GM19438 (cell line): ENCODE measurements around the gene CLIC5.

Source experiments
- ATAC-seq: cut with Tn5 transposase; IDR thresholded peaks from one replicate; pipeline ENCODE4 v1.9.1; 2021; ENCODE audit warnings: low read depth; ENCODE audit not compliant: unreplicated experiment

Gene CLIC5

DNA sequence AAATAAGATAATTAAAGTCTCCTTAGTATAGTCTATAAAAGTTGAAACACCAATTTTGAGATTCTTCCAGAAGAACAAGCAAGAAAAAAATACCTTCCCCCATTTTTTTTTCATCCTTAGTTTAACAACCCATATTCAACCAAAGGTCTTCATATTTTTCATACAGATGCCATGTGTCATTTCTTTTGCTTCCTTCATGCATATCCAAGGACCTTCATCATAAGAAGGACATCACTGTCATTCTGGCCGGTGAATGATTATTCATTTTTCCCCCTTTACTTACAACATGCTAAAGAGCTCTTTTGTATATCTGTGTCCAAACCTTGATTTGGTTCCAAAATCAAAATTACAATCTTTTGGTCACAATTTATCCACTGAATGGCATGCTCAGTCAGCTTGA lies 21.3 kb upstream of the CLIC5 start:
- no peak for ATAC-seq

DNA sequence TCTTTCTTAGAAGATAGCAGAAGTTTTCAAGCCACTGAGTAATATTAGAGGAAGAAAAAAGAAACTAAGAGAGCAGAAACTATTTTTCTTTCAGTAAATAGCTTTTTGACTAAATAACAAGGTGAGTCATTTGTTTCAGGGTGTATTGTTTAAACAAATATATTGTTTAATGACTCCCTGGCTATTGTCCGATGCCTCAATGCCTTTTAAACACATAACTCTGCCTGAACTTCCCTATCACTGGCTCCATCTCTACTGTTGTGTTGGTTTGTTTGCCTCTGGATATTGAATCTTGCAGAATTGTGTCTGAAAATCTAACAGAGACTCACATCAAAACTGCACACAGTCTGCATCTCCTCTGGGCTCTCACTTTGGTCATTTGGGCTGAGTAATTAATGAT lies 19.6 kb upstream of the CLIC5 start:
- no peak for ATAC-seq

DNA sequence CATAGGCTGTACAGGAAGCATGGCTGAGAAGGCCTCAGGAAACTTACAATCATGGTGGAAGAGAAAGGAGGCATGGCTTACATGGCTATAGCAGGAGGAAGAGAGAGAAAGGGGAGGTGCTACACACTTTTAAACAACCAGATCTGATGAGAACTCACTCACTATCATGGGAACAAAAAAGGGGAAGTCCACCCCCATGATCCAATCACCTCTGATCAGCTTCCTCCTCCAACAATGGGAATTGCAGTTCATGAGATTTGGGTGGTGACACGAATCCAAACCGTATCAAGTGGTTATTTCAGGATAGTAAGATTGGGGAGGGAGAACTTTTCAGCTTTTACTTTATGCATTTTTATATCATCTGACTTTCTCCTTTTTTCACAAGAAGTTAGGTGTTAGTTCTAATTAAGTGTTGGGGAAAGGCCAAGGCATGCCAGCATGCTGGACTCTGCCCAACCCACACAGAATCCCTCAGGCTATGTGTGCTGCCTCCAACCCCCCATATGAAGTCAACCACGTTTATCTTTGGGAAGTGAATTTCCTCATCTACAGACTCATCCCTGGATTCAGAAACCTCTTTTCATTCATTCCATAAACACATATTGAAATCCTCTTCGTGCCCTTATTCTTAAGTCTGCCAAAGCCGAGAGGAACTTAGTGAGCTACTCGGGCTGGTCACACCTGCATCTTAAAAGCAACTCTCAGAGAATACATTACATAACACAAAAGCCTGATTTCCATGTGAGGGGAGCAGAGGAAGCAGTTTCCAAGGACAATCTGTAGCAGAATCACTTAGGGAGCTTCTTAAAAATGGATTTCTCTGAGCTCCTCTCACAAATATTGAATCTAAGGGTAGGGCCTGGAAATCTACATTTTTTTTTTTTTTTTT lies 16.7 kb upstream of the CLIC5 start:
- ATAC-seq, result no peak

DNA sequence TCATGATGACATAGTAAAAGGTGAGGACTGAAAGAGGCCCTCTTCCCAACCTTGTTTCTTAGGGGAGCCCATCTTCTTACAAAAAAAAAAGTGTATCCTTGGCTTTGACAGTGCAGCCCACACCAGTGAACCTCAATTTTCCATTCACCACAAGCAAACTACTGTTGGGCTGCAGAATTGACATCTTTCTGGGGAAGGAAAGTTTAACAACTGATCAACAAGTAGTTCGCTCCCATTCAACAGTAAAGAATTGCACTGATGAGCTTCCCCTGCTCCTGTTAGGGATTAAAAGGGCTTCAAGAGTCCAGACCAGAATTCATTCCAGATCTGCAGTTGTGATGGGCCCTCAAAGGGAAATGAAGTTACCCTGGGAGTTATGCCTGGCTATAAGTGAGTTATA lies 13.9 kb upstream of the CLIC5 start:
- no peak for ATAC-seq

DNA sequence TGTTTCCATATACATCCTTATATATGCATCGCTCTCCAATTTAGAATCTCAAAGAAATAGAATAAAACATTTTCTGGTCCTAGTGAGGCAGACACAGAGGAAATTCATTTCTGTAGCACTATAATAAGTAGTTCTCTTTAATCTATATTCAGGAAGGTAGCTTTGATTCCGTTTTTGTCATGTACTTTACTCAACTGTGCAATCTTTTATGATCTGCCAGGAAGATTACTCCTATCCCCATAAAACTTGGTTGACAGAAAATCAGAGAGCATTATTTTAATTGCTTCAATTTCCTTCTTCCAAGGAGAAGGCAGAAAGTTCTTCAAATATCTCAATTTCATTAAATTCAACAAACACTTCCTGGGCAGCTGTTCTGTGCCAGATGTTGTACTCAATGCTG lies 10.6 kb upstream of the CLIC5 start:
- no peak for ATAC-seq

DNA sequence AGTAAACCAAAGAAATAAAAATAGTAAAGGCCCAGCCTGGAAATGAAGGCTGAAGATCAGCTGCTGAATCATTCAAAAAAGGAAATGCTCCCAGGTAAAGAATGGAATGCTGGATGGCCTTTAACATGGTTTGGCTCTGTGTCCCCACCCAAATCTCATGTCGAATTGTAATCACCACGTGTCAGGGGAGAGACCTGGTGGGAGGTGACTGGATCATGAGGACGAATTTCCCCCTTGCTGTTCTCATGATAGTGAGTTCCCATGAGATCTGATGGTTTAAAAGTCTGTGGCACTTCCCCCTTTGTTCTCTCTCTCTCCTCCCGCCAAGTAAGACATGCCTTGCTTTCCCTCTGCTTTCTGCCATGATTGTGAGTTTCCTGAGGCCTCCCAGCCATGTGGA lies 9.9 kb upstream of the CLIC5 start:
- ATAC-seq, result no peak

DNA sequence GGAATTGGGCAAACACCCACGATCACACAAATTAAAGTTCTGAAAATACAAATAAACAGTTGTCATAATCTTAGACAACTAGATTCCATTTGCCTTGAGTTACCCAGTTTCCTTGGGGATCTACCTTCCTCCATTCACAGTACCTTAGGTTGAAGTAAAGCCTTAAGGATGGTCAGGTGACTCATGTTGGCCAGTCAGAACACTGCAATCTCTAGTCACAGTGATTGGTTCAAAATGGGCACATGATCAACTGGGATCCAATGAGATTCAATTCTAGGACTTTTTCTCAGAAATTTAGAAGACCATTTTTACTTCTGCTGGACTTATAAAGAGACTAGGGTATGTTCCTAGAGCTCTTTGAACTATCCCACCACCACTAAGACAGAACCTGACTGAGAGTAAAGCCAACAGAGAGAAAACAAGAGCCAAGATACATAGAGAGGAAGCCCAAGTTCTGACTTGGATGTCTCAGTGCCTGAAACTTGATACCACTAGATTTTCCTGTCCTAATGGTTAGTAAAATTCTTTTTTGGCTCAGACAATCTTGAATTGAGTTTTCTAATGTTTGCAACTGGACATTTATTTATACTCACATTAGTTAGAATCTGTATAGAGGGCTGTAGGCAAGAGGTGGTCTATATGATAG lies 8.6 kb upstream of the CLIC5 start:
- ATAC-seq, result no peak

DNA sequence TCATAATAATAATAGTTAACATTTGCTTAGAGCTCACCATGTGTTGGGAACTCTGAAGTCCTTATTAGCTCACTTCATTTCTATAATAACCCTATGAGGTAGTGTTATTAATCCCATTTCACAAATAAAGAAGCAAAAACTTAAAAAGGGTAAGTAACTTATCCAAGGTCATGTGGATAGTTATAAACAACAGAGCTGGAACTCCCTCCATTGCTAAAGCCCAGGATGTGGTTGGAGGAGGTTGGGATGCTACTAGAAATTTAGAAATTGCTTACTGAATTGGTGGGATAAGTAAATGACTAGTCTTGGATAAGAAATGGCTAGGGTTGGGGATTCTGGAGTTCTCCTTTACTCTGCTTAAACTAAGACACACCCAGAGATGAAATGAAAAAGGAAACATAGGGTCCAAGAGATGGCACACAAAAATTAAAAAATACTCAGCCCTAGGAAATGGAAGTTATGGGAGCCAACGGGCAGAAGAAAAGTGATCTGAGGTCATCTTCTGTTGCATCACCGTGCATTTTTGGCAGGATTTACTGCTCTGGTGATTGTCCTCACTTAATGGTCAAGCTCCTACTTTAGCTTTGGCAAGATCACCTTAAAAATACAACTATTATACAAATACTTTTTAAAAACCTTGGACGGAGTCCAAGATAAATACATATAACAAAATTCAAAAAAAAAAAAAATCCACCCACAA lies 7.7 kb upstream of the CLIC5 start:
- ATAC-seq, result no peak

DNA sequence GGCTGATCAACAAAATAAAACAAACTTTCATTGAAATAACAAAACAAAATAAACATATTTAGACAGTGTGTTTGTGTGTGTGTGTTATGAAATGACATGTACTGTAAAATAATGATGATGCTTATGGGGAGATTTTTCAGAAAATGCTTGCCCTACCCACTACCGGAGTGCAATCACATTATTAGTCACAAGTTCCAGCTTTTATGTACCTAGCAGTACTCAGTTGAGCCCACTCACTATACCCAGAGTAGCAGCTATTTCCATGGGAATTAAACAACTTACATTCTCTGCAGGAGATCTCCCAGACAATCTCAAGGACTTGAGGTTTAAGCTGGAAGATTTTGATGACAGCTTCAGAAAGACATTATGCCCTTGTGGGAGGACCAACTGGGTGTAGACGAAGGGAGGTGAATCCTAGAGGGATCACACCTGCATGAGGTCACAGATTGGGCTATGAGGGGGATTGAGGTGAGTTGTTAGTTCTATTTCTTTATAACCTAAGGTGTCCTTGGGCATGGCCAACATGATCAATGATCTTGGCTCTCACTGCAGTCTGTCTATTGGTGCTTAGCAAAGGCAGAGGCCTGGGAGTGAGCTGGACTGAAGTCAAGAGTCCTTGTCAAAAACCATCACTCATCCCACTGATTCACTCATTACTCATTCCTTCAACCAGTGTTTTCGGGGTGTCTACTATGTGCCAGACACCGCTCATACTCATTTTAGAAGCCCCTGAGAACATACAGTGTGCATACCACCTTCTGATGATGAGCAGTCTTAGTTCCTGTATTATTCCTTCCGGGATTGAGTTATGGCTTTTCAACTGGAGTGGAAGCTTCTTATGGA lies 6.7 kb upstream of the CLIC5 start:
- ATAC-seq, result no peak

DNA sequence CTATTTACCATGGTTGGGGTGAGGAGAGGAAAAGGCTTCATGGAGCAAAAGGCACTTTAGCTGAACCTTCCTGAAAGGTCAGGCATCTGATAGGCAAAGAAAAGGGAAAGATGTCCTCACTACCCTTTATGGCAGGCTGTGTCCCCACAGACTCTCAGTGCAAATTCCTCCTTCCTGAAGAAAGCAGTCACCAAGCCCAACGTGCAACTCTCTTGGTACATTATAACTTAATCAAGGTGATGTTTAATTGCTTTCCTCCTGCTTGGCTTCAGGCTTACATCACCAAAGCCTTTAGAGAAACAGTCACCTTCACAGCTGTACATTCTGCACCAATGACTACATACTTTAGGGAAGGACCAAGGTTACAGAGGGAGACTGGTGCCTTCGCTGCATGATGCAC lies 2.1 kb upstream of the CLIC5 start:
- ATAC-seq, result no peak

DNA sequence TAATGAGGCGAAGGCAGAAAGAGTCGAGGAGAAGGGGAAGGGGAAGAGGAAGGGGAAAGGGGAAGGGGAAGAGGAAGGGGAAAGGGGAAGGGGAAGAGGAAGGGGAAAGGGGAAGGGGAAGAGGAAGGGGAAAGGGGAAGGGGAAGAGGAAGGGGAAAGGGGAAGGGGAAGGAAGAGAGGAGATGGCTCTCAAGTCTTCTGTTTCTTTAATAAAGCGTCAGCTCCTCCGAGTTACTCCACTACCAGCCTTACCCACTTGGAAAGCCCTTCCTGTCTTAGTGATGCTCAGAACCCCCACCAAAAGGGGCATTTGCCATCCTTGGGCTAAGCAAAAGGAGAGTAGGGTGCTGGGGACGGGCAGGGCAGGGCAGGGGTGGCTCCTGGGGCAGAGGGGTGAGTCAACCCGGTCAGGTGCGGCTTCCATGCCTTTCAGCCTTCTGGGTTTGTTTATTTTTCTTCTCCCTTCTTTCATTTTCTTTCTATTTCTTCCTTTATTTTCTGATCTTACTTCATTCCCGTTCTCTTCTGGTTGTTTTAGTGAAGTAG lies 476 bp upstream of the CLIC5 start:
- ATAC-seq, result no peak

DNA sequence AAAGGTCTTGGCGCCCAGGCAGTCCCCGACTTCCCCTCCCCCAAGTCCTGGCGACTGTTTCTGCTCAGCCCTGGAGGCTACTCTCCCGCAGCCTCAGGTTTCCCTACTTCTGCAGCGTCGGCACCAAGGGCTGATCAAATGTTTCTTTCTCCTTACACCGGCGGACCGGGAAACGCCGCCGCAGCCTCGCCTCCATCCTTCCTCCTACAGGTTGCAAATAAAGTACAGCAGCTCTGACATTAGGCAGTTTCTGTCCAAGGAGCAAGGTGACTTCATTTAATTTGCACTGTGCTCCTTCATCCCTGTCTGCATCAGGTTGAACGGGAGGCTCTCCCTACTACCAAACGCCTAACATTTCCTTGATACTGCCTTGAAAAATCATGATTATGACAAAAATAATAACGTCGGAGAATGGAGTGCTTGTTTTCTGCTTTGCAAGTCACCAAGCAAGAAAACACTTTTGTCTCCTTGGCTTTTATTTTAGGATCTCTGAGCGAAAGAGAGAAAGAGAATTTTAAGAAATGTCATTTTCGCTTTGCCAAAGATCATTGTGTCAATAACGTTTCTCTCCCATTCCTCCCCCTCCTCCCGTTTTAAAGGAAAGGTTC lies 1.0 kb downstream of the CLIC5 start:
- ATAC-seq, result no peak

DNA sequence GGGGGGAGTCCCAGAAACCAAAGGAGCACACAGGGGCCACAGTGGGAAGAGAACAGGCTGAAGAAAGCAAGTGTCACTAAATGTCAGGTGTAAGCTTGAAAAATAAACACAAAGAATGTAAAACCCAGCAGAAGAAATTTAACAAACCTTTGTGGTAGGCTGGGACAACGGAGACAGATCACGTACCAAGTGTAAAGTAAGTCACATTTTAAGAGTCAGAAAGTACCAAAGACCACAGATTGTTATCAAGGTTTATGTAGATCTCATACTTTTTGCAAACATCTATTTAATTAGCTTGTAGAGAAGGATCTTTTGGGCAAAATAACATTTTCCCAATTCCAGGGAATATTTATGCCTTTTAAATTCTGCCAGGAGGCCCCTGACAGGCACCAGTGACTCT lies 1.6 kb downstream of the CLIC5 start:
- ATAC-seq, result no peak

DNA sequence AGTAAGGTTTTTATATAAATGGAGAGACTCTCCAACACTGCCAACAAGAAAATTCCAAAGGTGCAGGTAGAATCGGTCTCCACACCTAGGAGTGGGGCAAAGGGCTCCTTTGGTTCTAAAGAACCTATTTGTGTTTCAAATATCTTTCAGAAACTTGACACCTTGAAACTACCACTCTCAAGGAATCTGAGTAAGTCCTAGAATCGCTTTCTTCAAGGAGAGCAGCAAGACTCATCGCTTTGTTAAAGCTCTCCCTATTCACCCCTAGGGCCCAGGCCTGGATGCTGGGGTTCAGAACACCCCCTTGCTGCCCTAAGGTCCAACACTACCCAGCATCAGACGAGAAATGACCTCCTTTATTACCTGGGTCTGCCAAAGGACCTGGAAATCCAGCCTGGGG lies 2.0 kb downstream of the CLIC5 start:
- no peak for ATAC-seq

DNA sequence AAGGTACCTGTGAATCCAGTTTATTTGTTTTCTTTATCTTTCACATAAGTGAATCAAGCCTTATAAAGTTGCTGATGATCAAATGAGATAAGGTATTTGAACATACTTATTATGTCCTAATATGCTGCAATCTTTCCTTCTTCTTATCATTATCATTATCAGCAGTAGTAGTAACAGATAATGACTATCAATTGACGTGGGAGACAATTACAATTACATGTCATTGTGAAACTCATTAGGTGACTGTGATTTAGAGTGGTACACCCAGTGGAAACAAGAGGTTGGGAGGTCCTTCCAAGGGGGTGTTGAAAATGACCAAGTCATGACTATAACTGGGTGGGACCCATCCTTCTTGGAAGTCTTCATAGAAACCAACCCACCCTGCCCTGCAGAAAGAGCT lies 2.8 kb downstream of the CLIC5 start:
- ATAC-seq, result no peak

DNA sequence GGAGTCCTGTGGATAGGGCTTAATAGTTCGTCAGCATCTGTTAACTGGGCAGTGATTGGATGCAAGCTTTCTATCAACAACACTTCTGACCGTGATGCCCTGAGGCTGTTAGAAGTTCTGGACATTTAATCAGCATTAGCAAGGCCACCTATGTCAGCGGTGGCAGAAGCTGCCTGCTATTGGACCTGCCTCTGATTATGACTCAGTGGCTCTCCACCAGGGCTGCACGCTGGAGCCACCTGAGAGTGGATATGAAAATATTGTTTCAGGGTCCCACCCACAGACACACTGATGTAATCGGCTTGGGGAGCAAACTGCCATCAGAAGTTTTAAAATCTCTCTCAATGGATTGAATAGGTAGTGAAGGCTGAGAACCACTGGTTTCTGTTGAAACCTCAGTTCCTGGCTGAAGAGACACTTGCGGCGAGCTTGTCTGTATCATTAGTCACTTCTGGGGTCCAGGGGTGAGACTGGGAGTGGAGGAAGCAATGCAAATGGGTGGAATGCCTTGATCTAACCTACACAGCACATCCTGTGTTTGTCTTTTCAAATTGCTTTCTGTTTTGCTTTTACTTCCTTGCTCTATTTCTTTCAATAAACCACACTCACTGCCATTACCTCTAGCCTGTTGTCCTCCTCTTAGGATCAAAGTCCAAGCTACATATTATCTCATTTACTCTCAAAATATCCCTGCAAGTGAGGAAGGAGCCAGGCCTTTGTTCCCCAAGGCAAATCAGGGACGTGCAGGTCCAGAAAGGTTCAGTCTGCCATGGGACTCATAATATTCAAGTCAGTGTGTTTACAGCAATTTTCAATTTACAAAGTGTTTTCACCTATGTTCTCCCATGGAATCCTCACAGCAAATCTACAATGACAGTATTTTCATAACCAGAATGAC lies 4.2 kb downstream of the CLIC5 start:
- ATAC-seq, result peak; percentile 98

DNA sequence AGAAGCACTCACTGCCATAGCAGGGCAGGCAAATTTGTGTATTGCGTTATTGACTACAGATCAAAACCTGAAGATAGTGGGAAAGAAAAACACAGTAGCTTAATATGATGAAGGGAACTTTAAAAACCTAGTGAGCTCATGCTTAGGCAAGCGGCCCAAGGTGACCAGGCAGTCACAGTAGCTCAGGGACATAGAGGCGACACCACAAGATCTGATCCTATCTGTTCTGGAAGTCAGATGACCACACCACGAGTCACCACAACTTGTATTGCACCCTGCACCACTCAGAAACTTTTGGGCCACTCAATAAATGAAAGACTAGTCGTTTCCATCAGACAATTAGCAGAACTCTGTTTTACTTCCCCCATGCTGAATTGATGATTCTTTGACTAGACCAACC lies 4.9 kb downstream of the CLIC5 start:
- ATAC-seq, result no peak

DNA sequence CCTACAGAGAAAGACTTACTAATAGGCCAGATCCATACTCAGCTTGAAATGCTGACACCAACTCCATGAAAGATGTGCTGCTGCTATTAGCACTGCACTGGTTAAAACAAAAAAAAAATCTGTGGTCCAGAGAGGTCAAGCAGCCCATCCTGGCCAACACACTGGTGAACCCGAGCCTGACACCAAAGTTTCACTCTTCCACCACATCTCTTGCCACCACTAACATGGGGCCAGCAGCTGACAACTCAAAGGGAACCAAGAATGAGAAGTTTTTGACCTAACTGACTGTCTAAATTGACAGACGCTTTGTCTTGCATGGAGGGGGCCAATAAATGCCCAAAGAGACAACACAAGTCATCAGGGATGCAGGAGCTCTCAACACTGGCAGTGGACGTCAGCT lies 5.4 kb downstream of the CLIC5 start:
- no peak for ATAC-seq

DNA sequence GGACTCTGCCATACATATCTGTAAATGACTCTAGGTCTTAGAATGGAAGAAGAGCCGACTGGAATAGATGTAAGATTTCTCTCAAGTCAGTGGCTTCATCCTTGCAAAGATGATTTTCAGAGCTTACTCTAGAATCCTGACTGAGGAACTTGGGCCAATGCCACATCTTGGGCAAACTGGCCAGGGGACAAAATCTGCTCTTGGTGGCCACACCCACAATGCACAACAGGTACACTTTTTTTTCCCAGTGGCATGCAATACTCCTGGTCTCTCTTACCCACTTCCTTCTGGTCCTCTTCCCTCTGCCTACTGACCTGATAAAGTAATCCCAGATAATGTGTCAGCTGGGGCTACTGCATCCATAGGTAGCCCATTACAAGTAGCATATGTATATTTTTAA lies 13.4 kb downstream of the CLIC5 start:
- no peak for ATAC-seq
